ENCODE measurements around the gene FAM107A.

Gene FAM107A

DNA sequence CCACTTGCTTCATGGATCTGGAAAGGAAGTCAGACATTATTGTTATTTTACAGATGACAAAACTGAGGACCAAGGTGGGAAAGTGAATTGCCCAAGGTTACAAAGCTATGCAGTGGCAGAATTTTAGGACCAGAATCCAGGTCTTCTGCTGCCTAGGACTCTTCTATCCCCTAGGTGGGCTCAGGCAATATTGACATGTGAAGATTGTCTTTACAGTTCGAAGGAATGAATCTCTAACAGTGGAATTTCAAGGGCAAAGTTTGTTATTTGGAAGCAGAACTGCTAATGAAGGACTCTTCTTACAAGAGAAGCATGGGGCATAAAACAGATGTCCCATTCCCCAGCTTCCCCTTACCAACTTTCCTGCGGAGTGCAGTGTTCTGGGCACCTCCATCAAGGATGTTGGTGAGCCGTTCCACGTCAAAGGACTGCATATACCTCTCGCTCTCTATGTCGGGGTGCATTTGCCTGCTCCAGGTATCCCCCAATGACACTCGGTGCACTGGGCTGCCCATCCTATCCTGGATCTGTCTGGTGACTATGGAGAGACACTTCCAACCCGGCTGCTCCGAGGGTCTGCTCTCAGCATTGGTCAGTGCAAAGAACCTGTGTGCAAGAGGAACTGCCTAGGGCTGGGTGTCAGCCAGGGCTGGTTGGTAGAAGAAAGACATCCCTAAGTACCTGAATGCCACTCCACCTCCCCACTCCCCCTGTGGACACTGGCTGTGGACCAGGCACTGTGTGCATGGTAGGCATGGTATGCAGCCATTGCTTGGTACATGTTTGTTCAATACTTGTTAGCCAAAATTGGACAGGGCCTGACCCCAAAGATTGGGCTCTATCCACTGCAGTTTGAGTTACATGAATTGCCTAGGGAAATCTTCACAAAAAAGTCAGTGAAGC is 42.3 kb downstream of the FAM107A start:
- DNase-seq (ENCODE audit: extremely low read depth, low read depth): no peak
- TF ChIP-seq, protein P1, sequence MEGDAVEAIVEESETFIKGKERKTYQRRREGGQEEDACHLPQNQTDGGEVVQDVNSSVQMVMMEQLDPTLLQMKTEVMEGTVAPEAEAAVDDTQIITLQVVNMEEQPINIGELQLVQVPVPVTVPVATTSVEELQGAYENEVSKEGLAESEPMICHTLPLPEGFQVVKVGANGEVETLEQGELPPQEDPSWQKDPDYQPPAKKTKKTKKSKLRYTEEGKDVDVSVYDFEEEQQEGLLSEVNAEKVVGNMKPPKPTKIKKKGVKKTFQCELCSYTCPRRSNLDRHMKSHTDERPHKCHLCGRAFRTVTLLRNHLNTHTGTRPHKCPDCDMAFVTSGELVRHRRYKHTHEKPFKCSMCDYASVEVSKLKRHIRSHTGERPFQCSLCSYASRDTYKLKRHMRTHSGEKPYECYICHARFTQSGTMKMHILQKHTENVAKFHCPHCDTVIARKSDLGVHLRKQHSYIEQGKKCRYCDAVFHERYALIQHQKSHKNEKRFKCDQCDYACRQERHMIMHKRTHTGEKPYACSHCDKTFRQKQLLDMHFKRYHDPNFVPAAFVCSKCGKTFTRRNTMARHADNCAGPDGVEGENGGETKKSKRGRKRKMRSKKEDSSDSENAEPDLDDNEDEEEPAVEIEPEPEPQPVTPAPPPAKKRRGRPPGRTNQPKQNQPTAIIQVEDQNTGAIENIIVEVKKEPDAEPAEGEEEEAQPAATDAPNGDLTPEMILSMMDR (IDR thresholded peaks at IDR 0.05; ENCODE audit: low read depth, low read length, missing control alignments): no peak
- no peak overlapping the region for H3K4me3 ChIP-seq (replicated peaks; ENCODE audit: low read depth, low read length)

DNA sequence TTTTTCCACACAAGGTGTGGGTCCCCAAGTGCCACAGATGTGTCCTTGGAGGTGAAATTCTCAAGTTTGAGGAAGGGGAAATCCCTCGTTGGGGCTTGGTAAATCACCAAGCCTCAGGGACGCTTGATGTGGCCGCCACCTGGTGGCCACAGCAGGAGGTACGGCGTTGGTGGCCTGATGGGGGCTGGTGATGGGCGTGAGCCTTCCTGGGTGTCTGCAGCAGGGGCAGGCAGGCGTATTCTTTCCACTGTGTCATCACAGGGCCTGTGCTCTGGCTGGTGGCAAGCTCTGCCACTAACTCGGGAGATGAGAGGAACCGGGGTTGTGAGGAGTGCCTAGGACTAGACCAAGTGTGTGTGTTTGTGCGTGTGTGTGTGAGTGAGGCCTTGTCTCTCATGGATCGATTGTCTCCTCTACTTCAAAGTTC is 44.4 kb downstream of the FAM107A start:
- H3K4me3 ChIP-seq (replicated peaks; ENCODE audit: low read depth, low read length): no peak overlapping the region
- TF ChIP-seq, protein P1 (IDR thresholded peaks at IDR 0.05; ENCODE audit: low read depth, low read length, missing control alignments): peak; percentile 92
- no peak for DNase-seq (ENCODE audit: extremely low read depth, low read depth)

DNA sequence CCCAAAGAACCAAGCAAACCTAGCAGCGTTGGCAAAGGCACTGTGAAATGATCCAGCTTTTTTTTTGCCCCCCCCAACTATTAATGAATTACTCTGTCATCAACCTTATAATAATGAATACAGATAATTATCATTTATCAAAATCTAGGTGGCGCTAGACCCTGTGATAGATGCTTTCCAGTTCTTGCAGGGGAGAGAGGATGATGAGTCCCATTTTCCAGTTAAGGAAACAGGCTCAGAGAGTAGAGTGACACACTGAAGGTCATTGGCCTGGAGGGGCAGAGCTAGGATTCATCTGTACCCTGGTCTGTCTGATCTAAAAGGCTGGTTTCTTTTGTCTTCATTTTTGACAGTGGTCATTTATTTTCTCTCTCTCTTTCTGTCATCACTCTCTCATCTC is 45.2 kb downstream of the FAM107A start:
- no peak overlapping the region for H3K4me3 ChIP-seq (replicated peaks; ENCODE audit: low read depth, low read length)
- DNase-seq (ENCODE audit: extremely low read depth, low read depth): no peak
- TF ChIP-seq, protein P1 (IDR thresholded peaks at IDR 0.05; ENCODE audit: low read depth, low read length, missing control alignments): peak; percentile 11

- TF ChIP-seq, protein P1 (IDR thresholded peaks at IDR 0.05; ENCODE audit: low read depth, low read length, missing control alignments): no peak
- no peak overlapping the region for H3K4me3 ChIP-seq (replicated peaks; ENCODE audit: low read depth, low read length)
- DNase-seq (ENCODE audit: extremely low read depth, low read depth): no peak
Observed at GRCh38 chr3:58531555-58531954, 45.6 kb downstream of the FAM107A start.

DNA sequence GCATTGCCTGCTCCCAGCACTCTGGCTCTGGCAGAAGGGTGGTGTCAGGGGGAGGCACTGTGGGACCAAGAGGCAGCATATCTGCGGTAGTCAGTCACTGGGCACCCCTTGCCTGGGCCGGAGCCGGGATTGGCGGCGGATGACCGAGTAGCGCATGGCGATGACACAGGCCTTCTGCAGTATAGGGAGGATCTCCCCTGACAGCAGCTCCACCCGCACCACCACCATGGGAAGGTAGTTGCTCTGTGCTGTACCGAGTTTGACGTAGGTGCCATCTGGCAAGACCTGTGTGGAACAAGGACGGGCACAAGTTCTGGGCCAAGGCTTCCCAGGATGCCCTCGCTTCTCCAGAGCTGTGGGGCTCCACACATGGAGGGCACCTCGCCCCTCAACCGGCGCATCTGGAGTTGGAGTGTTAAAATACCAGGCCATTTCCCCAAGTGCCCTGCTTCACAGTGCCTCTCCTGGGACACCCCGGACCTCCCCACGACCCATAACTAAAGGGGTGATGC is 46.8 kb downstream of the FAM107A start:
- TF ChIP-seq, protein P1 (IDR thresholded peaks at IDR 0.05; ENCODE audit: low read depth, low read length, missing control alignments): no peak
- H3K4me3 ChIP-seq (replicated peaks; ENCODE audit: low read depth, low read length): no peak overlapping the region
- no peak for DNase-seq (ENCODE audit: extremely low read depth, low read depth)

GRCh38 chr3:58529516-58530353 is 47.5 kb downstream of the FAM107A start:
- no peak overlapping the region for H3K4me3 ChIP-seq (replicated peaks; ENCODE audit: low read depth, low read length)
- no peak for DNase-seq (ENCODE audit: extremely low read depth, low read depth)
- TF ChIP-seq, protein P1 (IDR thresholded peaks at IDR 0.05; ENCODE audit: low read depth, low read length, missing control alignments): peak; percentile 59

Measured in HFF-Myc (cell line).